CD4-positive, alpha-beta T cell (primary cell): ENCODE measurements around the gene PUM2. TPM values are rescaled to one million over a fixed set of nuclear protein-coding genes. Genes with fewer than 3 reads are reported as not detected.

ENCODE experiments used
- ATAC-seq: fragments of 200-7000 bp; cut with Tn5 transposase; one replicate; pipeline ENCODE4 v1.10.0; 2022; ENCODE audit warnings: mild to moderate bottlenecking; ENCODE audit not compliant: poor library complexity
- CTCF ChIA-PET: fragments of 350-600 bp; sonication (Branson Sonifier 250); formaldehyde crosslinking; loops from one replicate; lab custom pipeline; 2021; ENCODE audit warnings: antibody characterized with exemption, inconsistent platforms; lab: Charles Lee
- POLR2A ChIA-PET: fragments of 350-600 bp; sonication (Branson Sonifier 250); formaldehyde crosslinking; loops from one replicate; lab custom pipeline; 2021; ENCODE audit warnings: antibody characterized with exemption, inconsistent platforms; lab: Charles Lee
- DNase-seq, 14 experiments: peaks; one replicate each; pipeline ENCODE4 v3.0.0-alpha.2; 2013 to 2020; ENCODE audit warnings: mixed read lengths in 2 of 14
- H3K27ac ChIP-seq, 2 donors: one replicate each; pipeline versions ENCODE4 v1.5.1 to v1.7.0; 2013; ENCODE audit warnings: low read length in 2 of 2, low read depth in 1 of 2, mild to moderate bottlenecking in 1 of 2
- H3K27me3 ChIP-seq, 2 experiments: 1 replicate in 1 of 2; 2 replicates in 1 of 2; pipeline versions ENCODE4 v1.6.1 to v1.7.0; 2013; ENCODE audit warnings: low read length in 2 of 2, control low read depth in 1 of 2, mild to moderate bottlenecking in 1 of 2, moderate library complexity in 1 of 2; ENCODE audit not compliant: insufficient read depth in 2 of 2, control insufficient read depth in 1 of 2
- H3K36me3 ChIP-seq: one replicate; pipeline ENCODE4 v1.6.1; 2013; ENCODE audit warnings: low read length, control low read depth; ENCODE audit not compliant: insufficient read depth
- H3K4me1 ChIP-seq: one replicate; pipeline ENCODE4 v1.6.1; 2013; ENCODE audit warnings: low read length, control low read depth; ENCODE audit not compliant: insufficient read depth
- H3K4me3 ChIP-seq: one replicate; pipeline ENCODE4 v1.5.1; 2013; ENCODE audit warnings: mild to moderate bottlenecking, low read length, moderate library complexity
- H3K9me3 ChIP-seq, 2 experiments: 1 replicate in 1 of 2; 2 replicates in 1 of 2; pipeline versions ENCODE4 v1.6.1 to v1.7.0; 2013; ENCODE audit warnings: low read length in 2 of 2, mild to moderate bottlenecking in 2 of 2, control low read depth in 1 of 2, moderate library complexity in 1 of 2; ENCODE audit not compliant: control insufficient read depth in 1 of 2, insufficient read depth in 1 of 2
- H3K27ac Mint-ChIP-seq: one replicate; pipeline ENCODE4 v1.8.0; 2020; ENCODE audit warnings: mixed read lengths
- H3K27me3 Mint-ChIP-seq: one replicate; pipeline ENCODE4 v1.8.0; 2021; ENCODE audit warnings: mixed read lengths
- H3K36me3 Mint-ChIP-seq: one replicate; pipeline ENCODE4 v1.8.0; 2021; ENCODE audit warnings: low read depth, mixed read lengths
- H3K4me1 Mint-ChIP-seq: one replicate; pipeline ENCODE4 v1.8.0; 2021; ENCODE audit warnings: low read depth, mixed read lengths
- H3K4me3 Mint-ChIP-seq: one replicate; pipeline ENCODE4 v1.8.0; 2020; ENCODE audit warnings: mild to moderate bottlenecking, mixed read lengths
- H3K9me3 Mint-ChIP-seq: one replicate; pipeline ENCODE4 v1.8.0; 2020; ENCODE audit warnings: mixed read lengths
- CTCF ChIP-seq: fragments of 200-600 bp; IDR thresholded peaks from one replicate; pipeline ENCODE4 v1.8.0; 2022; ENCODE audit warnings: antibody characterized with exemption, mild to moderate bottlenecking
- intact Hi-C, 2 experiments: fragments of 100-400 bp; cut with DNase I in 1 of 2; cut with micrococcal nuclease in 1 of 2; formaldehyde crosslinking; loops; one replicate each; pipeline versions ENCODE4 v1.15.1 to v1.9.0; 2023 to 2025; cut with DNase I, micrococcal nuclease
- total RNA-seq, 174 experiments: library from RNA in 2 of 174; stranded (reverse) in 2 of 174; gene quantifications; one replicate each; pipeline ENCODE4 v1.2.3 and lab custom pipeline; 2021 to 2026

PUM2 gene
- total RNA-seq, 2 experiments from 2014 or later: 94.9 to 95.4 TPM

DNA sequence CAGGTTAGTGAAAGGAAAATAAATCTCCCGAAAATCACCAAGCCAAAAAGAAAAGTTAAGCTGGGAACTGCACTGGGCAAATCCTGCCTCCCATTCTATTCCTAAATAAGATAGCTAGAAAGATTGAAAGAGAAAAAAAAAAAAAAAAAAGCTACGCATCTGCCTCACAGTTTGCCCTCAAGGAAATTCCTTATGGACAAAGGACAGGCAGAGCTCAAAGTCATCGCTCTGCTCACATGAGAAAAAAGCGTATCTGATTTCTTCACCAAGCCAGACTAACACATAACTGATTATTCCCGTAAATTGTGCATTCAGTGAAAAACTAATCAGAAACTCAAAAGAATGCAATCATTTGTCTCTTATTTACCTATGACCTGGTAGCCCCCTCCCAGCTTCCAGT, 50.0 kb downstream of the PUM2 start:
- ATAC-seq (no peak), DNase-seq (no peak)
- H3K27me3 ChIP-seq: no peaks in the 10 kb centered on the region
- intact Hi-C loops: loop anchor here in 1 of 2 experiments (5.0 kb wide), 1 partner anchor 48 kb away; no protein-coding TSS in a partner anchor
- H3K9me3 ChIP-seq: no peaks in the 10 kb centered on the region
- peaks cover 7% of the 10 kb centered on the region for H3K4me1 Mint-ChIP-seq
- TF ChIP-seq CTCF: no peak
- H3K4me3 Mint-ChIP-seq: no peak overlapping the region
- no peaks in the 10 kb centered on the region for H3K27me3 Mint-ChIP-seq
- H3K36me3 Mint-ChIP-seq: peaks cover 76% of the 10 kb centered on the region
- CTCF ChIA-PET: interaction anchor here (0.7 kb wide), 1 partner anchor 31 kb away, joined by 4 read pairs; no protein-coding TSS in a partner anchor
- H3K9me3 Mint-ChIP-seq: no peaks in the 10 kb centered on the region
- H3K27ac ChIP-seq: no peak overlapping the region
- POLR2A ChIA-PET: interaction anchor here (0.7 kb wide), 1 partner anchor 23 kb away, joined by 3 read pairs; no protein-coding TSS in a partner anchor
- H3K4me3 ChIP-seq: no peak overlapping the region
- peaks cover 66% of the 10 kb centered on the region for H3K36me3 ChIP-seq
- no peak overlapping the region for H3K27ac Mint-ChIP-seq
- H3K4me1 ChIP-seq: peaks cover 3% of the 10 kb centered on the region

DNA sequence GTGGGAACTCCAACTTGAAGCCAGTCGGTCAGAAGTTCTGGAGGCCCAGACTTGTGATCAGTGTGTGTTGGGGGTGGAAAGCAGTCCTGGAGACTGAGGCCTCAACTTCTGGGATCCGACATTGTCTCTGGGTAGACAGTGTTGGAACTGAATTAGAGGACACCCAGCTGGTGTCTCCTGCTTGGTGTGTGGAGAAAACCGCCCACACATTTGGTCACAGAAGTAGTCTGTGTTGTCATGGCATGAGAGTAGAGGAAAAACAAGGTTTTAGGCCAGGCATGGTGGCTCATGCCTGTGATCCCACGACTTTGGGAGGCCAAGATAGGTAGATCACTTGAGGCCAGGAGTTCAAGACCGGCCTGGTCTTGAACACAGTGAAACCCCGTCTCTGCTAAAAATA, 51.5 kb downstream of the PUM2 start:
- H3K27me3 ChIP-seq: no peaks in the 10 kb centered on the region
- H3K9me3 ChIP-seq: no peaks in the 10 kb centered on the region
- peaks cover 83% of the 10 kb centered on the region for H3K36me3 Mint-ChIP-seq
- intact Hi-C loops: no loop called here
- DNase-seq (no peak), ATAC-seq (no peak)
- H3K4me3 ChIP-seq: no peak overlapping the region
- H3K4me1 ChIP-seq: peaks cover 3% of the 10 kb centered on the region
- CTCF ChIA-PET: no interaction called here
- H3K4me1 Mint-ChIP-seq: peaks cover 7% of the 10 kb centered on the region
- H3K4me3 Mint-ChIP-seq: no peak overlapping the region
- H3K9me3 Mint-ChIP-seq: no peaks in the 10 kb centered on the region
- POLR2A ChIA-PET: no interaction called here
- H3K27me3 Mint-ChIP-seq: no peaks in the 10 kb centered on the region
- H3K27ac ChIP-seq: no peak overlapping the region
- no peak for TF ChIP-seq CTCF
- H3K36me3 ChIP-seq: peaks cover 66% of the 10 kb centered on the region
- no peak overlapping the region for H3K27ac Mint-ChIP-seq

DNA sequence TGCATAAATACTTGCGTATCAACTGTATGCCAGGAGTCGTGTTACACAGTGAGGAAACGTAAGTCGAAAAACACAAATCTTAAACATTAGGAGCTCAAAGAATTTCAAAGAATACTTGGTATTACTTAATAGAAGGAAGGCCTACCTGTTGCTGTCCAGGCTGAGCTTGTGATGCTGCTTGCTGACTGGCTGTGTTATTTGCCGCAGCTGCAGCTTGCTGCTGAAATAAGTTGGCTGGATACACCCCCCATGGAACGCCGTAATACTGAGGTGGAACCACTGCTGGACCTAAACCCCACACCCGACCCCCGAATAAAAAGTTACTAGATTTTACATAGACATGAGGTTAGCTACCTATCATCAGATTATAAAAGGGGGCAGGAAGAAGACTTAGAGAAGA, 56.4 kb downstream of the PUM2 start:
- Histone ChIP-seq H3K36me3 (peaks cover 60% of the 10 kb centered on the region), H3K9me3 (no peaks in the 10 kb centered on the region), H3K4me3 (no peak overlapping the region), H3K27me3 (no peaks in the 10 kb centered on the region), H3K27ac (no peak overlapping the region), H3K4me1 (peaks cover 3% of the 10 kb centered on the region)
- peaks cover 9% of the 10 kb centered on the region for H3K4me1 Mint-ChIP-seq
- TF ChIP-seq CTCF: no peak
- no peaks in the 10 kb centered on the region for H3K9me3 Mint-ChIP-seq
- no peaks in the 10 kb centered on the region for H3K27me3 Mint-ChIP-seq
- ATAC-seq (no peak), DNase-seq (no peak)
- intact Hi-C loops: no loop called here
- H3K4me3 Mint-ChIP-seq: no peak overlapping the region
- CTCF ChIA-PET: interaction anchor here (1.6 to 1.9 kb wide), 2 partner anchors 11 to 32 kb away, joined by 4 to 7 read pairs; no protein-coding TSS in a partner anchor
- peaks cover 56% of the 10 kb centered on the region for H3K36me3 Mint-ChIP-seq
- H3K27ac Mint-ChIP-seq: no peak overlapping the region
- POLR2A ChIA-PET: no interaction called here
